M059J (cell line): ENCODE results near the gene SCGN. TPM values are rescaled to one million over a fixed set of nuclear protein-coding genes. Genes with fewer than 3 reads are reported as not detected.
"Not testable (repeated sequence)": the region's sequence is repeated elsewhere in the genome, so short reads cannot be mapped to it uniquely, and the experiment has no call there.

Source experiments
- DNase-seq: peaks from one replicate; pipeline ENCODE4 v3.0.0-alpha.2; 2012; ENCODE audit warnings: low read depth
- total RNA-seq: library from RNA; depleted of rRNA; stranded (reverse); fragments of >200 nt; shearing (Covaris generic); gene quantifications from 2 replicates; pipeline ENCODE4 v1.2.3, GENCODE V29; 2014; rRNA removed

Gene SCGN
- total RNA-seq, 1 experiment from 2014 or later = not detected

DNA sequence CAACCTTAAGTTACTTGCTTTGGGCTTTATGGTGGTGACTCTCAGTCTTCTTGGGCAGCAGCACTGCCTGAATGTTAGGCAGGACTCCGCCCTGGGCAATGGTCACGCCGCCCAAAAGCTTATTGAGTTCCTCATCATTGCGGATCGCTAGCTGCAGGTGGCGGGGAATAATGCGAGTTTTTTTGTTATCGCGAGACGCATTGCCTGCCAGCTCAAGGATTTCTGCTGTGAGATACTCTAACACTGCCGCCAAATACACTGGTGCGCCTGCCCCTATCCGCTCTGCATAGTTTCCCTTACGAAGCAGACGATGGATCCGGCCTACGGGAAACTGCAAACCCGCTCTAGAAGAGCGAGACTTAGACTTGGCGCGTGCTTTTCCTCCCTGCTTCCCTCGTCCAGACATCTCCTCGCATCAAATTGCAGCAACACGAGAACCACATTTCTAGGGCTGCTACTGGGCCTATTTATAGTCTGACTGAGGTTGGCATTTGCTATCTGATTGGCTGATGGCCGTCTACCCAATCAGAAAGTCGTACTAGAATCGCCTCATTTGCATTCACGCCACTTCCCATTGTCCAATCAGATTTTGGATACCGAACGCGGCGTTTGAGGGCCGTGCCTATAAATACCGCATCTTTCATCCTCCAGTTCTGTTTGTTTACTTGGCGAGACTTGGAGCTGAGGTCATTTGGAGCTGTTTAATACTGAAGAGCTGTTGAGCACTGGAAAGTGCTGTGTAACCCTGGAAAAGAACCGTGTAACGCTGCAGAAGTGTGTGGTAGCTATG is 74.3 kb downstream of the SCGN start:
- DNase-seq = no peak

DNA sequence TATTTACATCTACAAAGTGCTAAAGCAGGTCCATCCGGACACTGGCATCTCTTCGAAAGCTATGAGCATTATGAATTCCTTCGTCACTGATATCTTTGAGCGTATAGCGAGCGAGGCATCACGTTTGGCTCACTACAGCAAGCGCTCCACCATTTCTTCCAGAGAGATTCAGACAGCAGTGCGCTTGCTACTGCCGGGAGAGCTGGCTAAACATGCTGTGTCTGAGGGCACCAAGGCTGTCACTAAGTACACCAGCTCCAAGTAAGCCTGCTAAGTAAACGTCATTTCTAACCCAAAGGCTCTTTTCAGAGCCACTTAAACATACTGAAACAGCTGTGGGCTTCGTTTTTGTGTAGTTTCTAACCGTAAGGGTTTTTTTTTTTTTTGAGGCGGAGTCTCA is 75.0 kb downstream of the SCGN start:
- no peak for DNase-seq

GRCh38 chr6:25730907-25731306 is 78.9 kb downstream of the SCGN start:
- DNase-seq = no peak

GRCh38 chr6:25731721-25732120 is 79.7 kb downstream of the SCGN start:
- DNase-seq = no peak

DNA sequence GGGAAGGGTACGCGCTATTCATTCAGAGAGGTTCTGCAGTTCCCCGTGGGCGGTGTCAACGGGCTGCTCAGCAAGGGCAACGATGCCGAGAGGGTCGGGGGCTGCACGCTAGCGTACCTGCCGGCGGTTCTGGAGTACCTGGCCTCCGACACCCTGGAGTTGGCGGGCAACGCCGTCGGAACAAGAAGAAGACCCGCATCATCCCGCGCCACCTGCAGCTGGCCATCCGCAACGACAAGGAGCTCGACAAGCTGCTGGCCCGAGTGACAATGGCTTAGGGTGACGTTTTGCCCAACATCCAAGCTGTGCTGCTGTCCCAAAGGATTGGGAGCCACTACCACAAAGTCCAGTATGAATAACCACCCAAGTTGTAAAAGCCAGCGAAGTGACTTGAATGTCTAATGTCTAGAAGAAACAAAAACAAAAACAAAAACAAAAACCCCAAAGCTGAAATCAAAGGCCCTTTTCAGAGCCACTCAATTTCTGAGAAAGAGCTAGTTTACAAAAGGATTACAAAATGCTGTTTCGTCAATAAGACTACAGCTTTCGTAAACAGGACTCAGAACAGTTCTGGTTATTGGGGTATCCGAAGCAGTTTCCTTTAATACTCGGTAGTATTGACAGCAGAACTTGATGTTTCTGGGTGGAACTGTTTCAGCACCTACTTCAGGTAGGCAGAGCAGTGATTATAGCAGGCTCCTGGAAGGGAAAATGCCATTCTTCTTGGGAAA is 80.6 kb downstream of the SCGN start:
- no peak for DNase-seq

GRCh38 chr6:25735261-25735660 is 83.2 kb downstream of the SCGN start:
- no peak for DNase-seq

- no peak for DNase-seq
Measured at GRCh38 chr6:25743868-25744267, 91.9 kb downstream of the SCGN start.

DNA sequence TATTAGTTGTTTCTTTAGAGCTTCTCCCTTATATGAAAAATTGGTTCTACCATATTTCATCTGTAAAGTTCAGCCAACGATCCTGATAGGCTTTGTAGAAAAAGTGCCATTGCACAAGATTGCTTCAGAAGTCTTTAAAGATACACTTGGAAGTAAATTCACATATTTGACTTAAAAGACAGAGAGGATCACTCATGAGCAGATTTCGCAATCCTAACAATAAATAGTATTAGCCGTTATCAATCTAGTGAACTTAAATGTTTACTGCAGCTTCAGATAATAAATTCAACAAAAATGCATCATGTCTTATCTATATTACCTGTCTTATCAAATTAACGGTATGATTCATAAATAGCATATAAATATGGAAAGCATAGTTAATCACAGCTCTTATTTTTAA is 93.8 kb downstream of the SCGN start:
- DNase-seq = no peak

GRCh38 chr6:25746968-25747367 is 95.0 kb downstream of the SCGN start:
- DNase-seq = no peak

GRCh38 chr6:25747477-25747876 is 95.5 kb downstream of the SCGN start:
- DNase-seq = no peak

- no peak for DNase-seq
Measured at GRCh38 chr6:25748049-25748448, 96.0 kb downstream of the SCGN start.

DNA sequence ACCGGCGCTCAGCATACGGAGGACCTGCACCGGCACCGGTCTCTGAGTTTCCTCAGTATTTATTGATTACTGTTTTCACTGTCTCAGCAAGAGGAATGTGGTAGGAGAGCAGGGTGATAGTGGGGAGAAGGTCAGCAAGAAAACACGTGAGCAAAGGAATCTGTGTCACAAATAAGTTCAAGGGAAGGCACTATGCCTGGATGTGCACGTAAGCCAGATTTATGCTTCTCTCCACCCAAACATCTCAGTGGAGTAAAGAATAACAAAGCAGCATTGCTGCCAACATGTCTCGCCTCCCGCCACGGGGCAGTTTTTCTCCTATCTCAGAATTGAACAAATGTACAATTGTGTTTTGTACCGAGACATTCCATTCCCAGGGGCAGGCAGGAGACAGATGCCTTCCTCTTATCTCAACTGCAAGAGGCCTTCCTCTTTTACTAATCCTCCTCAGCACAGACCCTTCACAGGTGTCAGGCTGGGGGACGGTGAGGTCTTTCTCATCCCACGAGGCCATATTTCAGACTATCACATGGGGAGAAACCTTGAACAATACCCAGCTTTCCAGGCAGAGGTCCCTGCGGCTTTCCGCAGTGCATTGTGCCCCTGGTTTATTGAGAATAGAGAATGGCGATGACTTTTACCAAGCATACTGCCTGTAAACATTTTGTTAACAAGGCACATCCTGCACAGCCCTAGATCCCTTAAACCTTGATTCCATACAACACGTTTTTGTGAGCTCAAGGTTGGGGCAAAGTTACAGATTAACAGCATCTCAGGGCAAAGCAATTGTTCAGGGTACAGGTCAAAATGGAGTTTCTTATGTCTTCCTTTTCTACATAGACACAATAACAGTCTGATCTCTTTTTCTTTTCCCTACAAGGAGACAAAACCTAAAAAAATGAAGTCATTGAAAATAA is 96.8 kb downstream of the SCGN start:
- DNase-seq = not testable (repeated sequence)

DNA sequence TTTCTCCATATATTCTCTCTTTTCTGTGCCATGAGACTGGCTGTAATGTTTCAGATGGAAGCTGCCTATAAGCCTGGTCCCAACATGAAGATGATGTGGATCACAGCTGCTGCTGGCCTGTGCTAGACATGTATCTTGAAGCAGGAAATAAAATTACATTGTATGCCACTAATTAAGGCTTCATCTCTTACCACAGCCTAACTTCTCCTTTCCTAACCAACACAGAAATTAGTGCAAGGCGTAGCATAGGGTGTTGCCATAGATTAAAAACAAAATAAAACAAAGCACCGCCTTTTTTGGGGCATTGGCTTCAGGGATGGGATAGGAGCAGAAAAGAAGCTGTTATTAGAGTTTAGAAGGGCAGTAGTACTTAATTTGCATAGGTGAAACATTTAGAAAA is 97.8 kb downstream of the SCGN start:
- DNase-seq = no peak

DNA sequence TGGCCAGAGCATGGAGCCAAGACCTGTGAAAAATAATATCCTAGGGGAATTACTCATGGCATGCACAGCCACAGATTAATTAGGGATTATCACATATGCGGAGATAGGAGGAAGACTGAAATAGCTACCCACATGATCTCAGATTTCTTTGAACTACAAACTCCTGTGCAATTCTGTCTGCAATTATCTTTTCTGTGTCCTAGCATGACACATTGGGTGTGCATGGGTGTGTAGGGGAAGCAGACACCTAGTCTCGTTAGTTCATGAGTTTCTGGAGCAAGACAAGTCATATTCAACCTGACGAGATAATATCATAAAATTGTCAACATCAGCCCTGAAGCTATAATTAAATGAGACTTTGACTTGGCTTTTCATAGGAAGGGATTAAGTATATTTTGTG is 98.9 kb downstream of the SCGN start:
- DNase-seq = no peak

Other genes starting within 250 kb of the SCGN start
- gene SLC17A4, start 102.5 kb downstream of the SCGN start, total RNA-seq = not detected in 2 replicates
- gene SLC17A1, start 179.8 kb downstream of the SCGN start, total RNA-seq = not detected in 2 replicates
- not detected in 2 replicates for gene SLC17A3, start 222.0 kb downstream of the SCGN start, total RNA-seq